Kidney epithelial cell (primary cell): ENCODE results near the gene PROM1. TPM values are rescaled to one million over a fixed set of nuclear protein-coding genes. Genes with fewer than 3 reads are reported as not detected.

Source experiments
- DNase-seq: peaks from one replicate; pipeline ENCODE4 v3.0.0-alpha.2; 2010; ENCODE audit warnings: low read depth
- H3K27me3 ChIP-seq: 2 replicates; pipeline ENCODE4 v1.6.0; 2011; ENCODE audit warnings: low read length; ENCODE audit not compliant: control insufficient read depth, insufficient read depth
- H3K36me3 ChIP-seq: 2 replicates; pipeline ENCODE4 v1.5.1; 2011; ENCODE audit warnings: low read length; ENCODE audit not compliant: control insufficient read depth, insufficient read depth
- H3K4me3 ChIP-seq: 2 replicates; pipeline ENCODE4 v1.5.1; 2011; ENCODE audit warnings: low read depth, mild to moderate bottlenecking, control low read depth, low read length
- CTCF ChIP-seq: IDR thresholded peaks from 2 replicates; pipeline ENCODE4 v1.5.1; 2011; ENCODE audit warnings: mild to moderate bottlenecking, moderate library complexity, low read length, control low read depth, inconsistent platforms; ENCODE audit not compliant: insufficient read depth, poor library complexity, severe bottlenecking
- total RNA-seq: library from RNA; depleted of rRNA; stranded (reverse); fragments of >200 nt; gene quantifications from 2 replicates; pipeline ENCODE4 v1.2.3, GENCODE V29; 2015

The PROM1 gene
- total RNA-seq, 1 donor from 2014 or later = 69.0 TPM

- Histone ChIP-seq H3K27me3 (no peaks in the 10 kb centered on the region), H3K36me3 (peaks cover 1% of the 10 kb centered on the region), H3K4me3 (no peak overlapping the region)
- TF ChIP-seq CTCF = no peak
- no peak for DNase-seq
Measured at GRCh38 chr4:16000708-16001483, 82.9 kb downstream of the PROM1 start.

GRCh38 chr4:15996773-15997172 lies 87.0 kb downstream of the PROM1 start:
- no peaks in the 10 kb centered on the region for H3K27me3 ChIP-seq
- no peak for TF ChIP-seq CTCF
- H3K4me3 ChIP-seq = no peak overlapping the region
- no peaks in the 10 kb centered on the region for H3K36me3 ChIP-seq
- no peak for DNase-seq

- Histone ChIP-seq H3K36me3 (no peaks in the 10 kb centered on the region), H3K4me3 (no peak overlapping the region), H3K27me3 (no peaks in the 10 kb centered on the region)
- TF ChIP-seq CTCF = no peak
- DNase-seq = no peak
Measured at GRCh38 chr4:15995826-15996225, 88.0 kb downstream of the PROM1 start.

GRCh38 chr4:15992167-15992485 lies 91.7 kb downstream of the PROM1 start:
- no peak for DNase-seq
- Histone ChIP-seq H3K4me3 (no peak overlapping the region), H3K27me3 (no peaks in the 10 kb centered on the region), H3K36me3 (no peaks in the 10 kb centered on the region)
- no peak for TF ChIP-seq CTCF

- DNase-seq = no peak
- Histone ChIP-seq H3K27me3 (no peaks in the 10 kb centered on the region), H3K36me3 (no peaks in the 10 kb centered on the region), H3K4me3 (no peak overlapping the region)
- TF ChIP-seq CTCF = no peak
Measured at GRCh38 chr4:15990570-15991285, 93.1 kb downstream of the PROM1 start.
